ENCODE measurements around the gene SMPDL3B. TPM values are rescaled to one million over a fixed set of nuclear protein-coding genes. Genes with fewer than 3 reads are reported as not detected.

The SMPDL3B gene
- total RNA-seq, 1 donor from 2014 or later = 7.4 TPM

DNA sequence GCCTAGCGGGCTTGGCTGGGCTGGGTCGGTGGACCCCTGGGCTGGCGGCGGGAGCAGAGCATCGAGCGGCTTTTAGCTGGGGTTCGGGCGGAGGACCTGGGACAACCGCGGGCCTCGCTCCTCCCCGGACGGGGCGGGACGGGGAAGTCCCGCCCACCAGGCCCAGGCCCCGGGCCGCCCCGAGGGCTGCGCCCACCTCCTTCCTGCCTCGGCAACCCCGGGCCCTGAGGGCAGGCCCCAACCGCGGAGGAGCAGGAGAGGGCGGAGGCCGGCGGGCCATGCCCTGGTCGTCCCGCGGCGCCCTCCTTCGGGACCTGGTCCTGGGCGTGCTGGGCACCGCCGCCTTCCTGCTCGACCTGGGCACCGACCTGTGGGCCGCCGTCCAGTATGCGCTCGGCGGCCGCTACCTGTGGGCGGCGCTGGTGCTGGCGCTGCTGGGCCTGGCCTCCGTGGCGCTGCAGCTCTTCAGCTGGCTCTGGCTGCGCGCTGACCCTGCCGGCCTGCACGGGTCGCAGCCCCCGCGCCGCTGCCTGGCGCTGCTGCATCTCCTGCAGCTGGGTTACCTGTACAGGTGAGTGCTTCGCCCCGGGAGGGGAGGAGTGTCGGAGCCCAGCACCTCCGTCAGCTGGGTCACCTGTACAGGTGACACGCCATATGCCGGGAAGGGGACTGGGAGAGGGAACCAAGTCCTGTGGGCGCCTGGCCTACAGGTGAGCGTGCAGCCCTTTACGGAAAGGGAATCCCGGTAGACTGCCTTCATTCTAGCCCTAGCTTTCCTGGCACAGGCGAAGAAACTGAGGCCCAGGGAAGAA is 25.2 kb downstream of the SMPDL3B start, which contains the start of gene XKR8:
Gene XKR8 (plus strand): TSS at position 182 of the 812 bp plus-strand sequence. CDS start 97 bp downstream, at position 279.
- H3K4me1 Mint-ChIP-seq = peaks cover 24% of the 10 kb centered on the region
- H3K36me3 Mint-ChIP-seq = peaks cover 6% of the 10 kb centered on the region
- peak; percentile 60 to 83 for DNase-seq (ENCODE audit: low spot score in 2 of 2, unreplicated experiment in 2 of 2)
- TF ChIP-seq, protein P1, sequence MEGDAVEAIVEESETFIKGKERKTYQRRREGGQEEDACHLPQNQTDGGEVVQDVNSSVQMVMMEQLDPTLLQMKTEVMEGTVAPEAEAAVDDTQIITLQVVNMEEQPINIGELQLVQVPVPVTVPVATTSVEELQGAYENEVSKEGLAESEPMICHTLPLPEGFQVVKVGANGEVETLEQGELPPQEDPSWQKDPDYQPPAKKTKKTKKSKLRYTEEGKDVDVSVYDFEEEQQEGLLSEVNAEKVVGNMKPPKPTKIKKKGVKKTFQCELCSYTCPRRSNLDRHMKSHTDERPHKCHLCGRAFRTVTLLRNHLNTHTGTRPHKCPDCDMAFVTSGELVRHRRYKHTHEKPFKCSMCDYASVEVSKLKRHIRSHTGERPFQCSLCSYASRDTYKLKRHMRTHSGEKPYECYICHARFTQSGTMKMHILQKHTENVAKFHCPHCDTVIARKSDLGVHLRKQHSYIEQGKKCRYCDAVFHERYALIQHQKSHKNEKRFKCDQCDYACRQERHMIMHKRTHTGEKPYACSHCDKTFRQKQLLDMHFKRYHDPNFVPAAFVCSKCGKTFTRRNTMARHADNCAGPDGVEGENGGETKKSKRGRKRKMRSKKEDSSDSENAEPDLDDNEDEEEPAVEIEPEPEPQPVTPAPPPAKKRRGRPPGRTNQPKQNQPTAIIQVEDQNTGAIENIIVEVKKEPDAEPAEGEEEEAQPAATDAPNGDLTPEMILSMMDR (IDR thresholded peaks at IDR 0.05; ENCODE audit: unreplicated experiment) = peak; percentile 28
- no peaks in the 10 kb centered on the region for H3K9me3 Mint-ChIP-seq
- H3K27me3 Mint-ChIP-seq (ENCODE audit: low read depth) = no peaks in the 10 kb centered on the region
- H3K4me3 Mint-ChIP-seq = peak within 1 kb of the TSS; percentile 73
- peak within 1 kb of the TSS; percentile 90 for H3K27ac Mint-ChIP-seq

DNA sequence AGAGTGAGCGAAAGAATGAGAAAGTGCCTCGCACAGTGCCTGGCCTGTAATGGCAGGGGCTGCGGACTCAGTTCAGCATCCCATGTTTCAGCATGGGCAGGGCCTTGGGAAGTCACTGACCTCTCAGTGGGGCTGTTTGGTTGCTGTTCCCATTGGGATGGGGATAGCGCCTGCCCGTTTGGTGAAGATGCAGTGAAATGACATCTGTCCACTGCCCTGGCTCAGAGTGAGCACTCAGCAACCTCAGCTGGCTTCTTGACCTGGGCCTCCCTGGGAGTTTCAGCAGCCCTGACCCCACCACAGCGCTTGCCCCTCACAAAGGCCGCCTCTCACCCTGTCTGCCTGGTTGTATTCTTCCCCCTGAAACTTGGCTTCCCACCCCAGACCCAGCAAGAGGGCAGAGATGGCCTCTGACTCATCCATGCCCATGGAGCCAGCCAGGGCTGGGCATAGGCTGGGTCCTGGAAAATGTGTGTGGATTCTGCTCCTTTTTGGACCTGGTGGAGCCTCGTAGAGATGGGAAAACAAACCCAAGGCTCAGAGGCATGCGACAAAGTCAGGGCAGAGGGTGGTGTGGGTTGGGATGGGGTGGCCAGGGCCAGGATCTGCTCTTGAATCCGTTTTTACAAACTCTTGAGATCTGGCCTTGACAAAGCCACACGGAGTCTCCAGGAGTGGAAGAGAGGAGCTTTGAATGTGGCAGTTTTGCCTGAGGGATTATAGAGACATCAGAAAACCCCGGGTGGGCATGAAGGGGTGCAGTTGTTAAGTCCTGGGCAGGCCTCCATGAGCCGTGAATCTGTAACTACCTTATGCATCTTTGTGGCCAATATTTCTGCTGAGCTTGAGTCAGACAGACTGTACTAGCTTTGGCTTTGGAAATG is 26.2 kb downstream of the SMPDL3B start:
- Mint-ChIP-seq H3K9me3 (no peaks in the 10 kb centered on the region), H3K36me3 (peaks cover 7% of the 10 kb centered on the region), H3K4me3 (peak overlapping the region; percentile 73), H3K27ac (peak overlapping the region; percentile 76), H3K27me3 (ENCODE audit: low read depth) (no peaks in the 10 kb centered on the region), H3K4me1 (peaks cover 24% of the 10 kb centered on the region)
- DNase-seq (ENCODE audit: low spot score in 2 of 2, unreplicated experiment in 2 of 2) = no peak
- TF ChIP-seq, protein P1 (IDR thresholded peaks at IDR 0.05; ENCODE audit: unreplicated experiment) = no peak

DNA sequence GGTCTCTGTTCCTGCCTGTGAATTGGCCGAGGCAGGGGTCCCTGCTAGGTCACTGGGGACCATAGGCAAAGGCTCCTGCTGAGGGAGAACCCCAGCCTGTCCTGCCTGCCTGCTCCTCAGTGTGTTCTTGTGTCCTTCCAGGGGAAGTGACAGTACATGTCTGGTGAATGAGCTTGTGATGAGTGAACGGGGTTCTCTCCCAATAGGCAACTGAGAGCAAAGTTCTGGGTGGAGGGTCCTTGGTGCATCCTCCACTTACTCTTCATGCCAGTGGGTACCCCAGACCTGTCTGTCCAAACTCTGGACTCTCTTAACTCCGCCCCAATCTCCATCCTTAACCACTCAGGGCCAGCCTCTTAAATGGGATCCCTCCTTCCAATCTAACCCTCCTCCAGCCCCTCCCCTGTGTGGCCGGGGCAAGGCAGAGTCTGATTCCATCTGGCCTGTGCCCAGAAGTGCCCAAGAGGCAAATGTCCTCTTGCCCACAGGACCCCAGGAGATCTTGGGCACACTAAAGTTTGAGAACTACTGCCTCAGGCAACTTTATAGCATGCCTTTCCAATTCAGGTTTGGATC is 26.9 kb downstream of the SMPDL3B start:
- Mint-ChIP-seq H3K27ac (peak overlapping the region; percentile 76), H3K27me3 (ENCODE audit: low read depth) (no peaks in the 10 kb centered on the region), H3K36me3 (peaks cover 10% of the 10 kb centered on the region), H3K4me1 (peaks cover 24% of the 10 kb centered on the region), H3K9me3 (no peaks in the 10 kb centered on the region), H3K4me3 (peak overlapping the region; percentile 73)
- DNase-seq (ENCODE audit: low spot score in 2 of 2, unreplicated experiment in 2 of 2) = no peak
- TF ChIP-seq, protein P1 (IDR thresholded peaks at IDR 0.05; ENCODE audit: unreplicated experiment) = no peak

DNA sequence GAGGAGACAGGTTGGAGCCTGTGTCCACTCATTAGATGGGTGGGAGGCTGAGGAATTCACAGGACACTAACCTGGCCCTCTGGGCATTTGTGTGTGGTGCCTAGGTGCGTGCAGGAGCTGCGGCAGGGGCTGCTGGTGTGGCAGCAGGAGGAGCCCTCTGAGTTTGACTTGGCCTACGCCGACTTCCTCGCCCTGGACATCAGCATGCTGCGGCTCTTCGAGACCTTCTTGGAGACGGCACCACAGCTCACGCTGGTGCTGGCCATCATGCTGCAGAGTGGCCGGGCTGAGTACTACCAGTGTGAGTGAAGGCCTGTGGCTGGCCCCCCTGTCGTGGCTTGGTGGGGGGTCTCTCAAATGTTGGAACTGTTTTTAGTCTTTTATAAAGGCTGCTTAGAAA is 28.6 kb downstream of the SMPDL3B start:
- no peak for DNase-seq (ENCODE audit: low spot score in 2 of 2, unreplicated experiment in 2 of 2)
- H3K27me3 Mint-ChIP-seq (ENCODE audit: low read depth) = no peaks in the 10 kb centered on the region
- H3K9me3 Mint-ChIP-seq = no peaks in the 10 kb centered on the region
- peaks cover 15% of the 10 kb centered on the region for H3K36me3 Mint-ChIP-seq
- H3K4me3 Mint-ChIP-seq = no peak overlapping the region
- TF ChIP-seq, protein P1 (IDR thresholded peaks at IDR 0.05; ENCODE audit: unreplicated experiment) = no peak
- no peak overlapping the region for H3K27ac Mint-ChIP-seq
- peaks cover 24% of the 10 kb centered on the region for H3K4me1 Mint-ChIP-seq

DNA sequence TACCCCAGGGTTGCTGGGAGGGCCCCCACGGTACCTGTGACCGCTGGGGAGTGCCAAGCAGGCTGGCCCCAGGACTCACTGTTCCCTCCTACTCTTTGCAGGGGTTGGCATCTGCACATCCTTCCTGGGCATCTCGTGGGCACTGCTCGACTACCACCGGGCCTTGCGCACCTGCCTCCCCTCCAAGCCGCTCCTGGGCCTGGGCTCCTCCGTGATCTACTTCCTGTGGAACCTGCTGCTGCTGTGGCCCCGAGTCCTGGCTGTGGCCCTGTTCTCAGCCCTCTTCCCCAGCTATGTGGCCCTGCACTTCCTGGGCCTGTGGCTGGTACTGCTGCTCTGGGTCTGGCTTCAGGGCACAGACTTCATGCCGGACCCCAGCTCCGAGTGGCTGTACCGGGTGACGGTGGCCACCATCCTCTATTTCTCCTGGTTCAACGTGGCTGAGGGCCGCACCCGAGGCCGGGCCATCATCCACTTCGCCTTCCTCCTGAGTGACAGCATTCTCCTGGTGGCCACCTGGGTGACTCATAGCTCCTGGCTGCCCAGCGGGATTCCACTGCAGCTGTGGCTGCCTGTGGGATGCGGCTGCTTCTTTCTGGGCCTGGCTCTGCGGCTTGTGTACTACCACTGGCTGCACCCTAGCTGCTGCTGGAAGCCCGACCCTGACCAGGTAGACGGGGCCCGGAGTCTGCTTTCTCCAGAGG is 31.8 kb downstream of the SMPDL3B start:
- no peaks in the 10 kb centered on the region for H3K9me3 Mint-ChIP-seq
- peaks cover 4% of the 10 kb centered on the region for H3K4me1 Mint-ChIP-seq
- H3K27ac Mint-ChIP-seq = no peak overlapping the region
- no peak for DNase-seq (ENCODE audit: low spot score in 2 of 2, unreplicated experiment in 2 of 2)
- no peak overlapping the region for H3K4me3 Mint-ChIP-seq
- TF ChIP-seq, protein P1 (IDR thresholded peaks at IDR 0.05; ENCODE audit: unreplicated experiment) = no peak
- H3K27me3 Mint-ChIP-seq (ENCODE audit: low read depth) = no peaks in the 10 kb centered on the region
- H3K36me3 Mint-ChIP-seq = peaks cover 17% of the 10 kb centered on the region
